Measurements from ENCODE around the gene DPF3.

GRCh38 chr14:72573725-72574417 lies 320.0 kb downstream of the DPF3 start:
- TF ChIP-seq EZH2phosphoT487 (IDR thresholded peaks at IDR 0.05; ENCODE audit: insufficient read depth, low read depth), result no peak
- TF ChIP-seq EZH2 (IDR thresholded peaks at IDR 0.05; ENCODE audit: insufficient read depth, poor library complexity, severe bottlenecking), result no peak

All from GM23248 (cell line).